GM10847 (cell line): ENCODE measurements around the gene GNAI1.

Experiments
- POLR2A ChIP-seq: IDR thresholded peaks from 2 replicates; pipeline ENCODE4 v1.6.1; 2011; ENCODE audit not compliant: insufficient read length; ENCODE audit errors: extremely low read depth

Gene GNAI1

DNA sequence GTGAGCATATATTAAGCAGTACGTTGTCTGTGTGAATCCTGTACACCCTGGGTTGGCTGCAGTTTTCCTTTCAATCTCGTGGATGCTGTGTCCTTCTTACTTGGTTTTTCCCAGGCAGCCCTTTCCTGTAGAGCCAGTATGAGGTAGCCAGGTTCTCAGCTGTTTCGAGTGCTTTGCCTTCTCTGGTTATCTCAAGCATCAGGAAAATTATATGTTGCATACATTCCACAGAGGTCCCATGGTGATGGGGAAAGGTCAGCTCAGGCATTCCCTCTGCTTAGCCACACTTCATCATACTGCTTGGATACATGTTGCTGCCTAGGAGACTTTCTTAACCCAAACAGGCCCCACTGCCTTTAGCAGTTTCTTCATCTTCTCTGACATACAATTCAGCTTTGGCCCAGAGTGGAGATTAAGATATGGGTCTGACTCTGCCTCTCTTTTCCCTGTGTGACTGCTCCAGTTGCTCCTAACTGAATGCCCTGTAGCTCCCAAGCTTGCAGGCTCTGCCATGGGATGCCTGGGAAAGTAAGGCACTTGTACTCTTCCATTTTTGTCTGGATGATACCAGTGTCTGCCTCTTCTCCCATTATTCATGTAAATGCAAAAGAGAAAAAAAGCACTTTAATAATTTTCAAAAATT lies 11.3 kb downstream of the GNAI1 start:
- no peak for TF ChIP-seq POLR2A

DNA sequence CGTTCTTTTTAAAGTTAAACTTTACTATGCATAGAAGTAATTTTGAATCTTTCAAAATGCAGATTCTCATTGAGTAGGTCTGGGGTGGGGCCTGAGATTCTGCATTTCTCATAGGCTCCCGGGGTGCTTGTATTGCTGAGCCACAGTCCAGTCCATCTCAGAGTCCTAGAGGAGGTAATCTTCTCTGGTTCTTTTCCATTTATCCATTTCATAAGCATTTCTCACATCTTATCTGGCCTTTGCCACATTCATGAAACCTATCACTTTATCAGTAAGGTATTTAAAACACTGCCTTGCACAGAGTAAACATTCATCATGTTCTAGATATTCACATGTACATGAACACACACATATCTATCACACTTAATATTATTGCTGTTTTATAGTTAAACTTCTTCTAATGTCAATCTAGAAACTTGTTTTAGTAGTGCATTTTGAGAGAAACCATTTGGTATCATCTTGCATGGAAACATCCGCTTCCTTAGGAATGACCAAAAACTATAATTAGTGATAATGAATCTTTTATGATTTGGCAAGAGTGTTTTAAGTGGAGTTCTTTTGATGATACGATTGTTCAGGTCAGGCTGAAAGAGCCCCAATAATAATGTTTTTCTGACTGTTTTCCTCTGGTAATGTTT lies 12.0 kb downstream of the GNAI1 start:
- TF ChIP-seq POLR2A: no peak

- no peak for TF ChIP-seq POLR2A
Measured at GRCh38 chr7:80147543-80148391, 13.1 kb downstream of the GNAI1 start.

- TF ChIP-seq POLR2A: no peak
Measured at GRCh38 chr7:80150611-80151273, 16.1 kb downstream of the GNAI1 start.

DNA sequence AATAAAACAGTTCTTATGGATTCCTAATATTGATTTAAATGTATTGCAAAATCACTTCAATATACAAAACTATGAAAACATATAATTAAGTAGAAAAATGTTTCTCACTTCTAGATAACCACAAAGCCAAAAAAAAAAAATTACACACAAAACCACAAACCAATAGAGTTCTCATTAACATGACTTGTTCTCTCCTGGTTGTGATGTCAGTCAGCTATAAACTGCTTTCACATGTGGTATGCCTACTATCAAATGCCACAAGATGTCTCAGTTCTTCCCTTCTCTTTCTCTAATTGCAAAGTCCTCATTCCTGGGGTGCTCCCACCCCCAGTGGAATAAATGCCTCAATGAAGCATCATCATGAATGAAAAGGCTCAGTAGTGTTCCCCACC lies 16.6 kb downstream of the GNAI1 start:
- TF ChIP-seq POLR2A: no peak

- no peak for TF ChIP-seq POLR2A
Measured at GRCh38 chr7:80153446-80153845, 18.8 kb downstream of the GNAI1 start.

DNA sequence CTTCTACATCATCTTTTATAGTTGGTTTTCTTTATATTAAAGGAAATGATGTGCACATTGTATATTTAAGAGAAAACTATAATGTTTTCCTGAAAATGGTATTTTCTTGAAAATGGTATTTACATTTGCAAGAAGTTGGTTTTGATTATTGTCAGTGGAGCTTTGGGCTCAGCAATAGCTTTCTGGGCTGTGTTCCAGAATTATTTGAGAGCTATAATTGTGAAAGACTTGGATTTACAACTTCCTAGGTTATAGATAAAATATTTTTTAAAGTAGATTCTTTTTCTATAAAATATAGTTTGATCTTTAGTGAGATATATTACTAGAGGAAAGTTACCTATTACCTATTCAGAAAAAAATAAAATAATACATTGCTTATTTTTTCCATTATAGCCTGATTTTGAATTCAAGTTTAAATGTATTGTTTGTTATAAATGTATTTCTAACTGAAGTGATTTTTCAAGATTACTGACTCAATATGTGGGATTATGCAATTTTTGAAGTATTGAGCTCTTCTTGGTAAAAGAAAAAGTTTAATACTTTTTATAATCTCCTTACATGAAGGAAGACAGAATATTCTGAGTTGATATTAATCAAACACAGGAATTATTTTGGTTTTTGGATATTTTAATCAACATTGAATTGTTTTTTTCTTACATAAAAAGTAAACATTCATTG lies 20.2 kb downstream of the GNAI1 start:
- no peak for TF ChIP-seq POLR2A

DNA sequence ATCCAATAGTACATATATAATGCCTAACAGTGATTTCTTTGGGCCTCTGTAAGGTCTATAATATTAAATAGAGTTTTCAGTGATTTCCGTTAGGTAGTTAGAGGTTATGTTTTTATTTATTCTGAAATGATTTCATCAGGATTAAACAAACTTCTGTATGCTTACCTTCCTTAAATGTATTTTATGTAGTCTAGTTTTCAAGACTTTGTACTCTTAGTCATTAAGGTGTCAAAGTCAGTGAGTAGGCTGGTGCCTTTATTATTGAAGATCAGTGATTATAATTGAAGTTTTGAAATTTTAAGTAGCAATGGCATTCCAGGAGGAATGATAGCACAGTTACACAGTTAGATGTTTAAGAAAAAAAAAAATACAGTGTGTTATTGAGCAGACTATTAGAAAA lies 20.7 kb downstream of the GNAI1 start:
- TF ChIP-seq POLR2A: no peak

- TF ChIP-seq POLR2A: no peak
Measured at GRCh38 chr7:80159802-80160201, 25.2 kb downstream of the GNAI1 start.

DNA sequence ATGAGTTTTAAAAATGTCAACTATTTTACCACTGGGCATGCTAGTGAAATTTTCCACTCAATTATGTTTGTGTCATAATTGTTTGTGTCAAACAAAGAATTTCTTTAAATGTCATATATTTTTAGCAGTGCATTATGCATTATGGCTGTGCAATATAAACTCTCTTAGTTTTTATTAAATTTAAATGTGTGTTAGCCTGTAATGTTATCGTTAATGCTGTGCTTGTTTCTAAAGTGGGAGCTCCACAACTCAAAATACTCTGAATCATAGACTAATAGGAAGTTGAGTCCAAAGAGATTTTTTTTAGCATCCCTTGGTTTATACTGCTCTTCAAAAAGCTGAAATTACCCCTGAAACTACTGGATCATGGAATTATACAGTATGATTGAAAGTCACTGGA lies 26.8 kb downstream of the GNAI1 start:
- no peak for TF ChIP-seq POLR2A

DNA sequence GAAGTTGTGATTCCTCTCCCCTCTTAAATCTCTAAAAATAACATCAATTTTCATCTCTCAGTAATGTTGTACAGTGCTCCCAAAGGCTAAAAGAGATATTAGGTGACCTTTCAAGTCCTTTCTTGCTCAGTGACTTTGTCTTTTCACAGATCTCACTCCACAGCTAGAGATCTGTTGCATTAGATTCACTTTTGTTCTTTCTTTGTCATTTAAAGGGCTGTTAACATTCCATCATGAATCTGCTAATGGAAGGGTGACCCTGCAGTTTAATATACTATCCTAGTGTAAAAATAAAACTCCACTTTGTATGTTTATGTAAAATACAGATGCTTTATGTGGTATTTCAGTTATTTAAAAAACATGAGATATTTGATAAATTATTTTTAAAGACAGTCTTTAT lies 30.5 kb downstream of the GNAI1 start:
- no peak for TF ChIP-seq POLR2A

DNA sequence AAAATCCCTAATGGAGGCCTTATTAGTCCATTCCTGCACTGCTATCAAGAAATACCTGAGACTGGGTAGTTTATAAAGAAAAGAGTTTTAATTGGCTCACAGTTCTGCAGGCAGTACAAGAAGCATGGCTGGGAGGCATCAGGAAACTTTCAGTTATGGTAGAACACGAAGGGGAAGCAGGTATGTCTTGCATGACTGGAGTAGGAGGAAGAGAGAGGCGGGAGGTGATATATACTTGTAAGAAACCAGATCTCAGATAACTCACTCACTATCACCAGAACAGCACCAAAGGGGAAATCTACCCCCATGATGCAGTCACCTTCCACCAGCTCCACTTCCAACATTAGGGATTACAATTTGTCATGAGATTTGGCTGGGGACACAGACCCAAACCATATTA lies 35.8 kb downstream of the GNAI1 start:
- TF ChIP-seq POLR2A: no peak

GRCh38 chr7:80172387-80172786 lies 37.8 kb downstream of the GNAI1 start:
- no peak for TF ChIP-seq POLR2A

- no peak for TF ChIP-seq POLR2A
Measured at GRCh38 chr7:80175744-80176143, 41.1 kb downstream of the GNAI1 start.

DNA sequence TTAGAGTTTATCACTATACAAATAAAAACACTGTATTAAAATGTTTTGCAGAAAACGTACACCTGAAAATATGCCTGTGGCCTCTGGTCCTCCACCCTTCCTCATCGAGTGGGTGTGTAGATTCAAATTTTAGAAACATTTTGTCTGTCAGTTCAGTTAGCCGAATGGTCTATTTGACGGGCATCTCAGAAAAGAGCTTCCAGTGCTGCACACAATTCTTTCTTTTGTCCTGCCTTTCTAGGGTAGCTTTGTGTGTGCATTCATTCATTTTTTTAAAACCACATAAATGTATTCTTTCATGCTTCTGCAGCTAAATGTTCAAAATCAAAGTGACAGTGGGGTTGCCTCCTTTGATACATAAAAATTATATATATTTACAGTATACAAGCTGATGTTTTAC lies 46.8 kb downstream of the GNAI1 start:
- TF ChIP-seq POLR2A: no peak
